Breast epithelium (tissue), 3 donors: Measurements from ENCODE around the gene MLLT10.

Source experiments
- CTCF ChIP-seq, 3 donors: fragments of 450-650 bp; IDR thresholded peaks; one replicate each; pipeline ENCODE4 v1.5.1; 2016 to 2017; ENCODE audit warnings: antibody characterized with exemption in 3 of 3, mild to moderate bottlenecking in 3 of 3, moderate library complexity in 3 of 3
- POLR2AphosphoS5 ChIP-seq, 3 donors: sonication (generic); formaldehyde crosslinking; IDR thresholded peaks; one replicate each; pipeline ENCODE4 v1.6.1; 2017; ENCODE audit warnings: antibody characterized with exemption in 3 of 3

DNA sequence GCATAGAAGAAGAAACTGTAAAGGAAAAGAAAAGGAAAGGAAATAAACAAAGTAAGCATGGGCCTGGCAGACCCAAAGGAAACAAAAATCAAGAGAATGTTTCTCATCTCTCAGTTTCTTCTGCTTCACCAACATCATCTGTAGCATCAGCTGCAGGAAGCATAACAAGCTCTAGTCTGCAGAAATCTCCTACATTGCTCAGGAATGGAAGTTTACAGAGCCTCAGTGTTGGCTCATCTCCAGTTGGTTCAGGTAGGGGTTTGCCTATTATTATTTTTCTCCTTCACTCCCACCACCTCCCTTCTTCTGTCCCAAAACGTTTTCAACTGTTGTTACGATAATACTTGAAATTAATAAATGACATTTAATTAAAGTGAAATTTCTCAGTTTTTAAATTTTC lies 139.6 kb downstream of the MLLT10 start:
- TF ChIP-seq CTCF (IDR thresholded peaks at IDR 0.05) (no peak), POLR2AphosphoS5 (IDR thresholded peaks at IDR 0.05) (no peak)
